ENCODE measurements around the gene CLEC16A.

CLEC16A gene

GRCh38 chr16:11145173-11145818, 200.9 kb downstream of the CLEC16A start:
- no peak for DNase-seq

- no peak for DNase-seq
Observed at GRCh38 chr16:11145819-11146211, 201.5 kb downstream of the CLEC16A start.

- no peak for DNase-seq
Observed at GRCh38 chr16:11147033-11147753, 202.8 kb downstream of the CLEC16A start.

- DNase-seq = no peak
Observed at GRCh38 chr16:11147754-11148444, 203.5 kb downstream of the CLEC16A start.

GRCh38 chr16:11149011-11149616, 204.8 kb downstream of the CLEC16A start:
- DNase-seq = no peak

- DNase-seq = no peak
Observed at GRCh38 chr16:11150190-11150589, 205.8 kb downstream of the CLEC16A start.

GRCh38 chr16:11151156-11151884, 207.0 kb downstream of the CLEC16A start:
- DNase-seq = no peak

GRCh38 chr16:11151885-11152629, 207.7 kb downstream of the CLEC16A start:
- peak; percentile 69 for DNase-seq

- no peak for DNase-seq
Observed at GRCh38 chr16:11152677-11153331, 208.4 kb downstream of the CLEC16A start.

- DNase-seq = no peak
Observed at GRCh38 chr16:11155284-11155806, 211.0 kb downstream of the CLEC16A start.

GRCh38 chr16:11156401-11156800, 212.0 kb downstream of the CLEC16A start:
- DNase-seq = no peak

- no peak for DNase-seq
Observed at GRCh38 chr16:11157143-11157542, 212.8 kb downstream of the CLEC16A start.

GRCh38 chr16:11158018-11158417, 213.7 kb downstream of the CLEC16A start:
- DNase-seq = no peak

GRCh38 chr16:11159282-11159681, 214.9 kb downstream of the CLEC16A start:
- DNase-seq = no peak

- no peak for DNase-seq
Observed at GRCh38 chr16:11160676-11161115, 216.3 kb downstream of the CLEC16A start.

GRCh38 chr16:11161439-11161838, 217.1 kb downstream of the CLEC16A start:
- no peak for DNase-seq

- no peak for DNase-seq
Observed at GRCh38 chr16:11161974-11162373, 217.6 kb downstream of the CLEC16A start.

- DNase-seq = no peak
Observed at GRCh38 chr16:11162586-11163268, 218.4 kb downstream of the CLEC16A start.

- no peak for DNase-seq
Observed at GRCh38 chr16:11163761-11164261, 219.4 kb downstream of the CLEC16A start.
